BJ (cell line): ENCODE results near the gene GLTPD2. TPM values are rescaled to one million over a fixed set of nuclear protein-coding genes. Genes with fewer than 3 reads are reported as not detected.

Experiments
- CTCF ChIA-PET: fragments of 350-600 bp; formaldehyde crosslinking; extraction: SDS; loops from one replicate; lab custom pipeline; 2021; ENCODE audit warnings: antibody characterized with exemption, inconsistent platforms; lab: Yijun Ruan, JAX
- POLR2A ChIA-PET: fragments of 300-600 bp; sonication (Branson Sonifier 250); formaldehyde crosslinking; extraction: SDS; loops from one replicate; lab custom pipeline; 2021; ENCODE audit warnings: antibody characterized with exemption; lab: Charles Lee
- DNase-seq: peaks from one replicate; pipeline ENCODE4 v3.0.0-alpha.2; 2011; ENCODE audit warnings: low read depth
- H3K27me3 ChIP-seq: 2 replicates; pipeline ENCODE4 v1.6.0; 2011; ENCODE audit warnings: low read length; ENCODE audit not compliant: control insufficient read depth, insufficient read depth
- H3K36me3 ChIP-seq: 2 replicates; pipeline ENCODE4 v1.5.1; 2011; ENCODE audit warnings: low read length; ENCODE audit not compliant: control insufficient read depth, insufficient read depth
- H3K4me3 ChIP-seq: 2 replicates; pipeline ENCODE4 v1.5.1; 2011; ENCODE audit warnings: low read depth, mild to moderate bottlenecking, control low read depth, low read length
- CTCF ChIP-seq: IDR thresholded peaks from 2 replicates; pipeline ENCODE4 v1.5.1; 2011; ENCODE audit warnings: low read depth, mild to moderate bottlenecking, control low read depth, inconsistent platforms, low read length, moderate library complexity; ENCODE audit not compliant: insufficient read depth
- polyA minus RNA-seq: library from RNA; depleted of rRNA, polyadenylated mRNA; stranded (reverse); fragments of >200 nt; gene quantifications from 2 replicates; pipeline ENCODE4 v1.2.3, GENCODE V29; 2011; rRNA and poly(A)+ RNA removed
- polyA plus RNA-seq: library from polyadenylated mRNA; depleted of rRNA; stranded (reverse); fragments of >200 nt; gene quantifications from 2 replicates; pipeline ENCODE4 v1.2.3, GENCODE V29; 2011; rRNA removed

GLTPD2 gene
- polyA plus RNA-seq (not detected in 2 replicates), polyA minus RNA-seq (not detected in 2 replicates)

GRCh38 chr17:4788807-4789700 lies at the start of gene GLTPD2:
GLTPD2 (plus strand) TSS chr17:4788964; CDS start chr17:4789012, 48 bp downstream.
- TF ChIP-seq CTCF, result no peak
- peaks cover 8% of the 10 kb centered on the region for H3K27me3 ChIP-seq
- ChIA-PET POLR2A (interaction anchor here (0.7 kb wide), 1 partner anchor 18 kb away, joined by 5 read pairs; the partner anchor contains the start of gene PLD2), CTCF (interaction anchor here (0.6 to 7.9 kb wide), 28 partner anchors 9 to 123 kb away, joined by 3 to 112 read pairs (median 7); partner anchors contain the start of genes ARRB2, C17orf107, CHRNE and PLD2)
- no peak for DNase-seq
- H3K36me3 ChIP-seq, result no peaks in the 10 kb centered on the region
- H3K4me3 ChIP-seq, result peak within 1 kb of the TSS; percentile 69

- H3K36me3 ChIP-seq, result no peaks in the 10 kb centered on the region
- no peak for DNase-seq
- CTCF ChIA-PET, result no interaction called here
- peak within 1 kb of the TSS; percentile 70 for H3K4me3 ChIP-seq
- POLR2A ChIA-PET, result no interaction called here
- peaks cover 18% of the 10 kb centered on the region for H3K27me3 ChIP-seq
- TF ChIP-seq CTCF, result no peak
These were observed 49.4 kb upstream of the GLTPD2 start, which contains the start of the genes CXCL16 and ZMYND15 for GRCh38 chr17:4739122-4740024. CXCL16 (minus strand) TSS chr17:4739928; CDS start chr17:4739339, 589 bp downstream. ZMYND15 (plus strand) TSS chr17:4739833; CDS start chr17:4740549, 716 bp downstream.

GRCh38 chr17:4740025-4740351 lies 48.8 kb upstream of the GLTPD2 start:
- no peak for DNase-seq
- Histone ChIP-seq H3K36me3 (no peaks in the 10 kb centered on the region), H3K4me3 (peak overlapping the region; percentile 70), H3K27me3 (peaks cover 21% of the 10 kb centered on the region)
- ChIA-PET CTCF (no interaction called here), POLR2A (no interaction called here)
- TF ChIP-seq CTCF, result no peak

GRCh38 chr17:4740584-4740983 lies 48.2 kb upstream of the GLTPD2 start:
- ChIA-PET CTCF (no interaction called here), POLR2A (no interaction called here)
- no peak for DNase-seq
- Histone ChIP-seq H3K36me3 (no peaks in the 10 kb centered on the region), H3K4me3 (no peak overlapping the region), H3K27me3 (peaks cover 24% of the 10 kb centered on the region)
- no peak for TF ChIP-seq CTCF
